Measurements from ENCODE around the gene SMCO4.

DNA sequence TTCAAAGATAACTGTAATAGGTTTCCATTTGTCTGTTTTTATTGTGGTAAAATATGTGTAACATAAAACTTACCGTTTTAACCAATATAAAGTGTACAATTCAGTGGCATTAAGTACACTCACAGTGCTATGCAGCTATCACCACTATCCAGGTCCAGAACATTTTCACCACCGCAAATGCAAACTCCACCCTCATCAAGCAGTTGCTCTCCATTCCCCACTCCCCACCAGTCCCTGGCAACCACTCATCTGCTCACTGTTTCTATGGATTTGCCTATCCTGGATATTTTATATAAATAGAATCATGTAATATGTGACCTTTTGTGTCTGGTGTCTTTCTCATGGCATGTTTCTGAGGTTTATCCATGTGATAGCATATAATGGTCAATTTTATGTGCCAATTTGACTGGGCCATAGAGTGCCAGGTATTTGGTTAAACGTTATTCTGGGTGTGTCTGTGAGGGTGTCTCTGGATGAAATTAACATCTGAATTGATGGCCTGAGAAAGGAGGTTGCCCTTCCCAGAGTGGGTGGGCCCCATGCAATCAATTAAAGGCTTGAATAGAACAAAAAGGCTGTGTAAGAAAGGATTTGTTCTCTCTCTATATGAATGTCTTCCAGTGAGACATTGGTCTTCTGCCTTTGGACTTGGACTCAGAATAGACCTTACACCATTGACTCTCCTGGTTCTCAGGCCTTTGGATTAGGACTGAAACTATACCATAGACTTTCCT is 17.2 kb upstream of the SMCO4 start:
- TF ChIP-seq, protein P1, sequence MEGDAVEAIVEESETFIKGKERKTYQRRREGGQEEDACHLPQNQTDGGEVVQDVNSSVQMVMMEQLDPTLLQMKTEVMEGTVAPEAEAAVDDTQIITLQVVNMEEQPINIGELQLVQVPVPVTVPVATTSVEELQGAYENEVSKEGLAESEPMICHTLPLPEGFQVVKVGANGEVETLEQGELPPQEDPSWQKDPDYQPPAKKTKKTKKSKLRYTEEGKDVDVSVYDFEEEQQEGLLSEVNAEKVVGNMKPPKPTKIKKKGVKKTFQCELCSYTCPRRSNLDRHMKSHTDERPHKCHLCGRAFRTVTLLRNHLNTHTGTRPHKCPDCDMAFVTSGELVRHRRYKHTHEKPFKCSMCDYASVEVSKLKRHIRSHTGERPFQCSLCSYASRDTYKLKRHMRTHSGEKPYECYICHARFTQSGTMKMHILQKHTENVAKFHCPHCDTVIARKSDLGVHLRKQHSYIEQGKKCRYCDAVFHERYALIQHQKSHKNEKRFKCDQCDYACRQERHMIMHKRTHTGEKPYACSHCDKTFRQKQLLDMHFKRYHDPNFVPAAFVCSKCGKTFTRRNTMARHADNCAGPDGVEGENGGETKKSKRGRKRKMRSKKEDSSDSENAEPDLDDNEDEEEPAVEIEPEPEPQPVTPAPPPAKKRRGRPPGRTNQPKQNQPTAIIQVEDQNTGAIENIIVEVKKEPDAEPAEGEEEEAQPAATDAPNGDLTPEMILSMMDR (conservative IDR thresholded peaks at IDR 0.05; ENCODE audit: low read depth, low read length), result no peak
- TF ChIP-seq EZH2 (IDR thresholded peaks at IDR 0.05; ENCODE audit: borderline replicate concordance, low read depth, low read length, poor library complexity, severe bottlenecking), result no peak
